Skin epidermis (tissue), 12 donors: Measurements from ENCODE around the gene DEFB112.

Experiments used
- H3K27ac ChIP-seq, 21 experiments: fragments of 200-600 bp; sonication (generic) in 11 of 21; one replicate each; pipeline ENCODE4 v1.5.0; 2020; ENCODE audit warnings: mild to moderate bottlenecking in 3 of 21, inconsistent platforms in 2 of 21, moderate library complexity in 2 of 21
- H3K4me3 ChIP-seq, 7 experiments: fragments of 200-600 bp; sonication (generic) in 2 of 7; one replicate each; pipeline ENCODE4 v1.5.0; 2020; ENCODE audit warnings: inconsistent platforms in 2 of 7, mild to moderate bottlenecking in 2 of 7, moderate library complexity in 1 of 7

The DEFB112 gene

GRCh38 chr6:50049829-50050228 lies at the start of gene DEFB112:
DEFB112 (minus strand) TSS chr6:50049929; CDS start chr6:50049869, 60 bp downstream.
- H3K4me3 ChIP-seq = no peak within 1 kb of the TSS

GRCh38 chr6:50098641-50098993 lies 48.9 kb upstream of the DEFB112 start:
- Histone ChIP-seq H3K27ac (no peak overlapping the region), H3K4me3 (no peak overlapping the region)

More at GRCh38 chr6:50049829-50050228, at the start of gene DEFB112:
- no peak within 1 kb of the TSS for H3K27ac ChIP-seq

- Histone ChIP-seq H3K4me3 (no peak overlapping the region), H3K27ac (no peak overlapping the region)
Measured at GRCh38 chr6:50097966-50098640, 48.4 kb upstream of the DEFB112 start.

GRCh38 chr6:50096296-50096695 lies 46.6 kb upstream of the DEFB112 start:
- no peak overlapping the region for H3K27ac ChIP-seq
- no peak overlapping the region for H3K4me3 ChIP-seq

GRCh38 chr6:50093938-50094272 lies 44.2 kb upstream of the DEFB112 start:
- Histone ChIP-seq H3K4me3 (no peak overlapping the region), H3K27ac (no peak overlapping the region)

- H3K27ac ChIP-seq = no peak overlapping the region
- no peak overlapping the region for H3K4me3 ChIP-seq
Measured at GRCh38 chr6:50093116-50093937, 43.6 kb upstream of the DEFB112 start.

- H3K27ac ChIP-seq = no peak overlapping the region
- no peak overlapping the region for H3K4me3 ChIP-seq
Measured at GRCh38 chr6:50091641-50092040, 41.9 kb upstream of the DEFB112 start.

GRCh38 chr6:50089911-50090310 lies 40.2 kb upstream of the DEFB112 start:
- Histone ChIP-seq H3K4me3 (no peak overlapping the region), H3K27ac (no peak overlapping the region)

- Histone ChIP-seq H3K4me3 (no peak overlapping the region), H3K27ac (no peak overlapping the region)
Measured at GRCh38 chr6:50087231-50087954, 37.7 kb upstream of the DEFB112 start.

- H3K27ac ChIP-seq = no peak overlapping the region
- H3K4me3 ChIP-seq = no peak overlapping the region
Measured at GRCh38 chr6:50077385-50077784, 27.7 kb upstream of the DEFB112 start.

- Histone ChIP-seq H3K4me3 (no peak overlapping the region), H3K27ac (no peak overlapping the region)
Measured at GRCh38 chr6:50076431-50076830, 26.7 kb upstream of the DEFB112 start.

- Histone ChIP-seq H3K4me3 (no peak overlapping the region), H3K27ac (no peak overlapping the region)
Measured at GRCh38 chr6:50071921-50072320, 22.2 kb upstream of the DEFB112 start.

GRCh38 chr6:50070101-50070500 lies 20.4 kb upstream of the DEFB112 start:
- Histone ChIP-seq H3K27ac (no peak overlapping the region), H3K4me3 (no peak overlapping the region)

- Histone ChIP-seq H3K4me3 (no peak overlapping the region), H3K27ac (no peak overlapping the region)
Measured at GRCh38 chr6:50062051-50062450, 12.3 kb upstream of the DEFB112 start.

GRCh38 chr6:50056242-50056641 lies 6.5 kb upstream of the DEFB112 start:
- Histone ChIP-seq H3K4me3 (no peak overlapping the region), H3K27ac (no peak overlapping the region)

- H3K27ac ChIP-seq = no peak overlapping the region
Measured at GRCh38 chr6:50047026-50047425, 2.7 kb downstream of the DEFB112 start.

GRCh38 chr6:50030777-50031562 lies 18.8 kb downstream of the DEFB112 start:
- H3K4me3 ChIP-seq = no peak overlapping the region
- no peak overlapping the region for H3K27ac ChIP-seq

More at GRCh38 chr6:50047026-50047425, 2.7 kb downstream of the DEFB112 start:
- no peak overlapping the region for H3K4me3 ChIP-seq

GRCh38 chr6:50030350-50030749 lies 19.4 kb downstream of the DEFB112 start:
- no peak overlapping the region for H3K27ac ChIP-seq

GRCh38 chr6:50025258-50025657 lies 24.5 kb downstream of the DEFB112 start:
- no peak overlapping the region for H3K27ac ChIP-seq
- H3K4me3 ChIP-seq = no peak overlapping the region

More at GRCh38 chr6:50030350-50030749, 19.4 kb downstream of the DEFB112 start:
- no peak overlapping the region for H3K4me3 ChIP-seq

- no peak within 1 kb of the TSS for H3K27ac ChIP-seq
Measured at GRCh38 chr6:50021894-50022293, 27.8 kb downstream of the DEFB112 start, which contains the start of gene DEFB110. DEFB110 (minus strand) TSS chr6:50021994; CDS start chr6:50021935, 59 bp downstream.

More at GRCh38 chr6:50021894-50022293, 27.8 kb downstream of the DEFB112 start, which contains the start of gene DEFB110:
- no peak within 1 kb of the TSS for H3K4me3 ChIP-seq
